GM21360 (cell line): ENCODE results near the gene RAD51.
"Not testable (repeated sequence)": the region's sequence is repeated elsewhere in the genome, so short reads cannot be mapped to it uniquely, and the experiment has no call there.

Experiments used
- ATAC-seq: cut with Tn5 transposase; IDR thresholded peaks from one replicate; pipeline ENCODE4 v1.9.1; 2021; ENCODE audit warnings: mild to moderate bottlenecking, moderate library complexity; ENCODE audit not compliant: unreplicated experiment

RAD51 gene

GRCh38 chr15:40694688-40695468, at the start of gene RAD51:
Gene RAD51, plus strand, starts transcription at chr15:40695174. Its CDS starts 3,585 bp downstream, at chr15:40698759.
- ATAC-seq, result peak; percentile 77

GRCh38 chr15:40647523-40647922, 47.5 kb upstream of the RAD51 start:
- ATAC-seq, result no peak

GRCh38 chr15:40650479-40650878, 44.5 kb upstream of the RAD51 start:
- no peak for ATAC-seq

- no peak for ATAC-seq
Observed at GRCh38 chr15:40660686-40661085, 34.3 kb upstream of the RAD51 start.

- ATAC-seq, result no peak
Observed at GRCh38 chr15:40664909-40665308, 30.1 kb upstream of the RAD51 start.

GRCh38 chr15:40676290-40676689, 18.7 kb upstream of the RAD51 start:
- not testable (repeated sequence) for ATAC-seq

GRCh38 chr15:40676906-40677305, 18.1 kb upstream of the RAD51 start:
- ATAC-seq, result not testable (repeated sequence)

- ATAC-seq, result no peak
Observed at GRCh38 chr15:40680151-40680550, 14.8 kb upstream of the RAD51 start.

GRCh38 chr15:40680959-40681358, 14.0 kb upstream of the RAD51 start:
- not testable (repeated sequence) for ATAC-seq

GRCh38 chr15:40684381-40684780, 10.6 kb upstream of the RAD51 start:
- ATAC-seq, result no peak

- no peak for ATAC-seq
Observed at GRCh38 chr15:40685376-40685775, 9.6 kb upstream of the RAD51 start.

GRCh38 chr15:40688932-40689799, 5.8 kb upstream of the RAD51 start:
- no peak for ATAC-seq

- no peak for ATAC-seq
Observed at GRCh38 chr15:40691737-40692136, 3.2 kb upstream of the RAD51 start.

- ATAC-seq, result no peak
Observed at GRCh38 chr15:40693904-40694687, 878 bp upstream of the RAD51 start.

GRCh38 chr15:40695469-40695890, 506 bp downstream of the RAD51 start:
- ATAC-seq, result peak; percentile 27

GRCh38 chr15:40696228-40696627, 1.3 kb downstream of the RAD51 start:
- ATAC-seq, result no peak

- no peak for ATAC-seq
Observed at GRCh38 chr15:40697916-40698315, 2.9 kb downstream of the RAD51 start.

GRCh38 chr15:40702077-40702476, 7.1 kb downstream of the RAD51 start:
- no peak for ATAC-seq

- ATAC-seq, result no peak
Observed at GRCh38 chr15:40706121-40706520, 11.1 kb downstream of the RAD51 start.

GRCh38 chr15:40714144-40714543, 19.2 kb downstream of the RAD51 start:
- no peak for ATAC-seq

- no peak for ATAC-seq
Observed at GRCh38 chr15:40716165-40716564, 21.2 kb downstream of the RAD51 start.
